ENCODE data around the gene ENOX1.
"Not testable (repeated sequence)": the region's sequence is repeated elsewhere in the genome, so short reads cannot be mapped to it uniquely, and the experiment has no call there.

ENOX1 gene

GRCh38 chr13:43786766-43787517, at the start of gene ENOX1:
Gene ENOX1 (minus strand): TSS chr13:43786972.
- no peak for DNase-seq

- DNase-seq = no peak
Observed at GRCh38 chr13:43835701-43836100, 48.9 kb upstream of the ENOX1 start.

GRCh38 chr13:43831088-43831487, 44.3 kb upstream of the ENOX1 start:
- no peak for DNase-seq

- no peak for DNase-seq
Observed at GRCh38 chr13:43830497-43830881, 43.7 kb upstream of the ENOX1 start.

GRCh38 chr13:43824656-43825055, 37.9 kb upstream of the ENOX1 start:
- DNase-seq = not testable (repeated sequence)

GRCh38 chr13:43822969-43823368, 36.2 kb upstream of the ENOX1 start:
- DNase-seq = no peak

GRCh38 chr13:43816401-43816889, 29.7 kb upstream of the ENOX1 start:
- no peak for DNase-seq

GRCh38 chr13:43815204-43815603, 28.4 kb upstream of the ENOX1 start:
- no peak for DNase-seq

GRCh38 chr13:43808676-43809075, 21.9 kb upstream of the ENOX1 start:
- DNase-seq = no peak

- no peak for DNase-seq
Observed at GRCh38 chr13:43805681-43806128, 18.9 kb upstream of the ENOX1 start.

GRCh38 chr13:43805071-43805468, 18.3 kb upstream of the ENOX1 start:
- DNase-seq = no peak

- DNase-seq = no peak
Observed at GRCh38 chr13:43804461-43805070, 17.8 kb upstream of the ENOX1 start.

- no peak for DNase-seq
Observed at GRCh38 chr13:43802511-43802910, 15.7 kb upstream of the ENOX1 start.

GRCh38 chr13:43800828-43801227, 14.1 kb upstream of the ENOX1 start:
- no peak for DNase-seq

- no peak for DNase-seq
Observed at GRCh38 chr13:43799191-43799590, 12.4 kb upstream of the ENOX1 start.

- no peak for DNase-seq
Observed at GRCh38 chr13:43797869-43798268, 11.1 kb upstream of the ENOX1 start.

- DNase-seq = no peak
Observed at GRCh38 chr13:43797159-43797558, 10.4 kb upstream of the ENOX1 start.

GRCh38 chr13:43794416-43794815, 7.6 kb upstream of the ENOX1 start:
- DNase-seq = no peak

GRCh38 chr13:43792076-43792881, 5.5 kb upstream of the ENOX1 start:
- no peak for DNase-seq

GRCh38 chr13:43787997-43788396, 1.2 kb upstream of the ENOX1 start:
- no peak for DNase-seq

GRCh38 chr13:43787518-43787891, 733 bp upstream of the ENOX1 start:
- no peak for DNase-seq

- no peak for DNase-seq
Observed at GRCh38 chr13:43786472-43786765, 353 bp downstream of the ENOX1 start.

- no peak for DNase-seq
Observed at GRCh38 chr13:43785650-43786471, 911 bp downstream of the ENOX1 start.

All from activated T-cell treated with anti-CD3 and anti-CD28 coated beads for 4 hours (primary cell).